ENCODE data around the gene WDR27. TPM values are rescaled to one million over a fixed set of nuclear protein-coding genes. Genes with fewer than 3 reads are reported as not detected.
A peak's percentile ranks its signal among the peaks of the same experiment; 100 is the strongest.

The WDR27 gene
- polyA plus RNA-seq, 4 donors = 9.7 to 62.2 (median 14.7) TPM

GRCh38 chr6:169726963-169727362 is 25.1 kb upstream of the WDR27 start:
- Histone ChIP-seq H3K9me3 (ENCODE audit: control insufficient read depth in 2 of 2, insufficient read depth in 1 of 2, low read depth in 1 of 2, low read length in 1 of 2) (no peaks in the 10 kb centered on the region), H3K27me3 (ENCODE audit: control insufficient read depth in 3 of 3, insufficient read depth in 3 of 3, low read length in 3 of 3) (no peaks in the 10 kb centered on the region), H3K4me1 (ENCODE audit: control insufficient read depth in 3 of 3, insufficient read depth in 2 of 3, low read depth in 1 of 3, low read length in 2 of 3) (peaks cover 0 to 10% (median 2%) of the 10 kb centered on the region in 3 donors), H3K4me3 (ENCODE audit: low read depth in 1 of 3, low read length in 3 of 3) (no peak overlapping the region), H3K36me3 (ENCODE audit: control insufficient read depth in 3 of 3, insufficient read depth in 2 of 3, low read depth in 1 of 3, low read length in 3 of 3) (no peaks in the 10 kb centered on the region), H3K27ac (ENCODE audit: low read depth in 1 of 3, low read length in 2 of 3) (no peak overlapping the region)
- DNase-seq (no peak), FAIRE-seq (no peak)

GRCh38 chr6:169726049-169726400 is 24.2 kb upstream of the WDR27 start:
- H3K27me3 ChIP-seq (ENCODE audit: control insufficient read depth in 3 of 3, insufficient read depth in 3 of 3, low read length in 3 of 3) = no peaks in the 10 kb centered on the region
- H3K27ac ChIP-seq (ENCODE audit: low read depth in 1 of 3, low read length in 2 of 3) = peak overlapping the region in 1 of 3 donors; percentile 12
- no peak overlapping the region for H3K4me3 ChIP-seq (ENCODE audit: low read depth in 1 of 3, low read length in 3 of 3)
- FAIRE-seq (no peak), DNase-seq (no peak)
- H3K4me1 ChIP-seq (ENCODE audit: control insufficient read depth in 3 of 3, insufficient read depth in 2 of 3, low read depth in 1 of 3, low read length in 2 of 3) = peaks cover 2 to 10% (median 3%) of the 10 kb centered on the region in 3 donors
- WGBS, 3 donors = 86 to 98% (median 95%) methylated on average over 1 of the region's 1 CpG
- no peaks in the 10 kb centered on the region for H3K36me3 ChIP-seq (ENCODE audit: control insufficient read depth in 3 of 3, insufficient read depth in 2 of 3, low read depth in 1 of 3, low read length in 3 of 3)
- H3K9me3 ChIP-seq (ENCODE audit: control insufficient read depth in 2 of 2, insufficient read depth in 1 of 2, low read depth in 1 of 2, low read length in 1 of 2) = no peaks in the 10 kb centered on the region

- Histone ChIP-seq H3K27me3 (ENCODE audit: control insufficient read depth in 3 of 3, insufficient read depth in 3 of 3, low read length in 3 of 3) (no peaks in the 10 kb centered on the region), H3K36me3 (ENCODE audit: control insufficient read depth in 3 of 3, insufficient read depth in 2 of 3, low read depth in 1 of 3, low read length in 3 of 3) (no peaks in the 10 kb centered on the region), H3K9me3 (ENCODE audit: control insufficient read depth in 2 of 2, insufficient read depth in 1 of 2, low read depth in 1 of 2, low read length in 1 of 2) (no peaks in the 10 kb centered on the region), H3K4me1 (ENCODE audit: control insufficient read depth in 3 of 3, insufficient read depth in 2 of 3, low read depth in 1 of 3, low read length in 2 of 3) (peaks cover 2 to 10% (median 3%) of the 10 kb centered on the region in 3 donors), H3K27ac (ENCODE audit: low read depth in 1 of 3, low read length in 2 of 3) (peak overlapping the region; percentile 84 to 91 (median 85)), H3K4me3 (ENCODE audit: low read depth in 1 of 3, low read length in 3 of 3) (peak overlapping the region; percentile 62 to 99 (median 90))
- 14 to 26% (median 22%) methylated on average over 29 of the region's 29 CpGs for WGBS, 3 donors
- peak; percentile 50 to 69 for DNase-seq
- no peak for FAIRE-seq
Observed at GRCh38 chr6:169725125-169726048, 23.6 kb upstream of the WDR27 start.

GRCh38 chr6:169724494-169725124 is 22.8 kb upstream of the WDR27 start, which contains the start of gene PHF10:
PHF10 (minus strand) TSS chr6:169724500; CDS start chr6:169723931, 569 bp downstream.
- no peaks in the 10 kb centered on the region for H3K9me3 ChIP-seq (ENCODE audit: control insufficient read depth in 2 of 2, insufficient read depth in 1 of 2, low read depth in 1 of 2, low read length in 1 of 2)
- peak within 1 kb of the TSS; percentile 85 to 99 (median 90) for H3K4me3 ChIP-seq (ENCODE audit: low read depth in 1 of 3, low read length in 3 of 3)
- FAIRE-seq (no peak), DNase-seq (peak; percentile 31 to 84)
- H3K27ac ChIP-seq (ENCODE audit: low read depth in 1 of 3, low read length in 2 of 3) = peak within 1 kb of the TSS; percentile 90 to 98 (median 91)
- H3K36me3 ChIP-seq (ENCODE audit: control insufficient read depth in 3 of 3, insufficient read depth in 2 of 3, low read depth in 1 of 3, low read length in 3 of 3) = no peaks in the 10 kb centered on the region
- WGBS, 3 donors = 0 to 1% (median 1%) methylated on average over 33 to 89 of the region's 89 CpGs
- peaks cover 2 to 10% (median 3%) of the 10 kb centered on the region in 3 donors for H3K4me1 ChIP-seq (ENCODE audit: control insufficient read depth in 3 of 3, insufficient read depth in 2 of 3, low read depth in 1 of 3, low read length in 2 of 3)
- H3K27me3 ChIP-seq (ENCODE audit: control insufficient read depth in 3 of 3, insufficient read depth in 3 of 3, low read length in 3 of 3) = no peaks in the 10 kb centered on the region

GRCh38 chr6:169723991-169724493 is 22.2 kb upstream of the WDR27 start:
- FAIRE-seq (no peak), DNase-seq (peak in 1 of 2 donors; percentile 81)
- Histone ChIP-seq H3K4me3 (ENCODE audit: low read depth in 1 of 3, low read length in 3 of 3) (peak overlapping the region in 2 of 3 donors; percentile 90 to 99), H3K27me3 (ENCODE audit: control insufficient read depth in 3 of 3, insufficient read depth in 3 of 3, low read length in 3 of 3) (no peaks in the 10 kb centered on the region), H3K36me3 (ENCODE audit: control insufficient read depth in 3 of 3, insufficient read depth in 2 of 3, low read depth in 1 of 3, low read length in 3 of 3) (no peaks in the 10 kb centered on the region), H3K9me3 (ENCODE audit: control insufficient read depth in 2 of 2, insufficient read depth in 1 of 2, low read depth in 1 of 2, low read length in 1 of 2) (no peaks in the 10 kb centered on the region), H3K27ac (ENCODE audit: low read depth in 1 of 3, low read length in 2 of 3) (peak overlapping the region; percentile 29 to 98 (median 90)), H3K4me1 (ENCODE audit: control insufficient read depth in 3 of 3, insufficient read depth in 2 of 3, low read depth in 1 of 3, low read length in 2 of 3) (peaks cover 2 to 10% (median 3%) of the 10 kb centered on the region in 3 donors)
- 0 to 2% (median 1%) methylated on average over 1 to 89 of the region's 89 CpGs for WGBS, 3 donors

GRCh38 chr6:169723200-169723909 is 21.5 kb upstream of the WDR27 start:
- peaks cover 2 to 10% (median 3%) of the 10 kb centered on the region in 3 donors for H3K4me1 ChIP-seq (ENCODE audit: control insufficient read depth in 3 of 3, insufficient read depth in 2 of 3, low read depth in 1 of 3, low read length in 2 of 3)
- WGBS, 3 donors = 0 to 1% (median 0%) methylated on average over 50 to 70 of the region's 70 CpGs

GRCh38 chr6:169722362-169723199 is 20.8 kb upstream of the WDR27 start:
- FAIRE-seq (no peak), DNase-seq (peak; percentile 47 to 70)
- H3K27ac ChIP-seq (ENCODE audit: low read depth in 1 of 3, low read length in 2 of 3) = peak overlapping the region; percentile 87 to 98 (median 88)
- peaks cover 2 to 10% (median 3%) of the 10 kb centered on the region in 3 donors for H3K4me1 ChIP-seq (ENCODE audit: control insufficient read depth in 3 of 3, insufficient read depth in 2 of 3, low read depth in 1 of 3, low read length in 2 of 3)
- 2 to 4% (median 2%) methylated on average over 22 of the region's 22 CpGs for WGBS, 3 donors
- H3K9me3 ChIP-seq (ENCODE audit: control insufficient read depth in 2 of 2, insufficient read depth in 1 of 2, low read depth in 1 of 2, low read length in 1 of 2) = no peaks in the 10 kb centered on the region
- peak overlapping the region; percentile 85 to 99 (median 90) for H3K4me3 ChIP-seq (ENCODE audit: low read depth in 1 of 3, low read length in 3 of 3)
- H3K27me3 ChIP-seq (ENCODE audit: control insufficient read depth in 3 of 3, insufficient read depth in 3 of 3, low read length in 3 of 3) = no peaks in the 10 kb centered on the region
- H3K36me3 ChIP-seq (ENCODE audit: control insufficient read depth in 3 of 3, insufficient read depth in 2 of 3, low read depth in 1 of 3, low read length in 3 of 3) = peaks cover 0 to 4% (median 0%) of the 10 kb centered on the region in 3 donors

More at GRCh38 chr6:169723200-169723909, 21.5 kb upstream of the WDR27 start:
- Histone ChIP-seq H3K36me3 (ENCODE audit: control insufficient read depth in 3 of 3, insufficient read depth in 2 of 3, low read depth in 1 of 3, low read length in 3 of 3) (peaks cover 0 to 2% (median 0%) of the 10 kb centered on the region in 3 donors), H3K4me3 (ENCODE audit: low read depth in 1 of 3, low read length in 3 of 3) (peak overlapping the region; percentile 85 to 99 (median 90)), H3K27ac (ENCODE audit: low read depth in 1 of 3, low read length in 2 of 3) (peak overlapping the region; percentile 87 to 98 (median 88)), H3K9me3 (ENCODE audit: control insufficient read depth in 2 of 2, insufficient read depth in 1 of 2, low read depth in 1 of 2, low read length in 1 of 2) (no peaks in the 10 kb centered on the region), H3K27me3 (ENCODE audit: control insufficient read depth in 3 of 3, insufficient read depth in 3 of 3, low read length in 3 of 3) (no peaks in the 10 kb centered on the region)
- no peak for FAIRE-seq
- DNase-seq = peak; percentile 56 to 85
